Inferior parietal cortex (tissue), 1 donor: ENCODE measurements around the gene METAP2.

Experiments
- DNase-seq: peaks from one replicate; pipeline ENCODE4 v3.0.0-alpha.2; 2016; ENCODE audit errors: extremely low spot score

The METAP2 gene

DNA sequence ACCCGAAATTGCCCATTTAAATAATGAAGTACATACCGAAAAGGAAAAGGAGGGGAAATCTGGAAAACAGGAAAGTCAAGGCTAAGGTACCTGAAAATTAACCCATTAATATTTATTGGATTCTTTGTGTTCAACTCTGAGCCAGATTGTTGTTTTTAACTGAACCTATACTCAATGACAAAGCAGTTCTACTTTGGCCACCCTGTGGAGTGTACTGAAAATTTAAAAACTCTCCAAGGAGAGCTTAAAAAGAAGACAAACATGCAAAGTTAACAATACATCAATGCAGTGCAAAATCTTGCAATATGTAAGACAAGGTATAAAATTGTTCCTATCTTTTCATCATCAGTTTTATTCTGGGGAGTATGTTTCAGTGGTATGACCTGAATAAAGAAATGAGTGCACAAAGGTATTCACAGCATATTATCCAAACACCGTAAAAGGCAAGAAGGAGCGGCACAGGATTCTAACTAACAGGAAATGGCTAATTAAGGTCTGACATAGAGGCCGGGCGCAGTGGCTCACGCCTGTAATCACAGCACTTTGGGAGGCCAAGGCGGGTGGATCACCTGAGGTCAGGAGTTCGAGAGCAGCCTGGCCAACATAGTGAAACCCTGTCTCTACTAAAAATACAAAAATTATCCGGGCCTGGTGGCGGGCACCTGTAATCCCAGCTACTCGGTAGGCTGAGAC is 75.6 kb downstream of the METAP2 start:
- DNase-seq: no peak

DNA sequence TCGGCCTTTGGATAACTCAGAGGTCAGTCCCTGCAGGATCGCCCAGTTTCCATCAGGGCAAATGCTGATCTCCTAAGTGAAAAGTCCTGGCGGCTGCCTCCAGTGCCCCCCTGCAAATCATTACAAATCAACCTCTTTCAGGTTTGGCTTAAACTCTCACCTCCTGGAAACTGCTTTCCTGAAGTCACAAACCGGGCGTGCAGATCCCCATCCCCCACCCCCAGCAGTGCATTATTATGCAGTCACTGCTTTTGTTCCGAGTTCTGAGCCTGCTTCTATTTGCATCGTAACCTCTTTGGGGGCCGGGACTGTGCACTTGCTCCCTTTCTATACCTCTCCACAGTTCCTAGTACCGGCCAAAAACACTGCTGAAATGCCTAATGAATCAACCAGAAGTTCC is 77.4 kb downstream of the METAP2 start, which contains the start of gene USP44:
Gene USP44, minus strand, starts transcription at position 172 of the 400 bp plus-strand sequence. CDS start 17,220 bp downstream, outside the sequence.
- no peak for DNase-seq

DNA sequence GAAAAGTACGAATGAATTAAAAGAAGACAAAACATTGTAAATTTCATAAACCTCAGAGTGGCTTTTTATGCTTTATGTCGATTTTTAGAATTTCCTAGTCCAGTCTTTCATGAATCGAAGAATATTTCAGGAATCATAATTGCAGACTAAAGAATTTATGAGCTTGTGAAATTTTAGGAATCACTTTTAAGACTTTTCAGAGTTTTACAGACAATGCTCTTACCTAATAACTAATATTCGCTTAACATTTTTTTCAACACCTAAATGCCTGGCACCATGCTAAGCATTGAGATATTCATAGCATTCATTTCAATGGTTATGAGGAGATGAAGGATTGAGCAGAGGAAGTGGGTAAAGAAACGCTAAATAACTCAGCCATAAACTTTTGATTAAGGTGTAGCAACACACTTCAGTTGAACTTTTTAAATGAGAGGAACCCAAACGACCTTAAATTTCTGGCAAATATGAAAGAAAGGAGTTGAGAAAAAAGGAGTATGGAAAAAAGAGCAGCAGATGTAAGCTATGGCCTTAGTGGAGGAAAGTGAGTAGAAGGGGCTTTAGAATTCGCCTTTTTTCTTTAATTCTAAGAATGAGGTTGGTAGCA is 78.1 kb downstream of the METAP2 start:
- DNase-seq: no peak

DNA sequence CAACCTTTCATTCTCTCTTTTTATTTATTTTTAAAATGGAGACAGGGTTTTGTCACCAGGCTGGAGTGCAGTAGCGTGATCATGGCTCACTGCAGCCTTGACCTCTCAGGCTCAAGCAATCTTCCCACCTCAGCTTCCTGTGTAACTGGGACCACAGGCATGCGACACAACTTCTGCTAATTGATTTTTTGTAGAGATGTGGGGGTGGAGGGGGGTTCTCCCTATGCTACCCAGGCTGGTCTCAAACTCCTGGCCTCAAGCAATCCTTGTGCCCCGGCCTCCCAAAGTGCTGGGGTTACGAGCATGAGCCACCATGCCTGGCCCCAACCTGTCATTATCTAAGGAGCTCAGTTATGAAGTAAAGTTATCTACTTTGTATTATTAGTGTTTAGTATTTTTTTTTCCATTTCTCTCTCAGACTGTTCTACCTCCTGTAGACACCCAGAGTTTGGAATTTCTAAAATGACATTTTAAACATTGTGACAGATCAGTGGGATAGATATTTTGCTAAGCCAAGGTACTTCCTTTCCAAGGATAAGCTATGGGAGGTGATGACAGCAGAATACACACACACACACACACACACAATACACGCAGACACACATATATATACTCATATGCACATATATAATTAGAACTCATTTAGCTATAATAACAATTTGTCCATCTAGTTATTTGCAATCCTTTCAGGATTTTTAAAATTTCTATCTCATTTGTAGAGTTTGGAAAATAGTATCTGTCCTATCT is 79.4 kb downstream of the METAP2 start:
- DNase-seq: no peak

DNA sequence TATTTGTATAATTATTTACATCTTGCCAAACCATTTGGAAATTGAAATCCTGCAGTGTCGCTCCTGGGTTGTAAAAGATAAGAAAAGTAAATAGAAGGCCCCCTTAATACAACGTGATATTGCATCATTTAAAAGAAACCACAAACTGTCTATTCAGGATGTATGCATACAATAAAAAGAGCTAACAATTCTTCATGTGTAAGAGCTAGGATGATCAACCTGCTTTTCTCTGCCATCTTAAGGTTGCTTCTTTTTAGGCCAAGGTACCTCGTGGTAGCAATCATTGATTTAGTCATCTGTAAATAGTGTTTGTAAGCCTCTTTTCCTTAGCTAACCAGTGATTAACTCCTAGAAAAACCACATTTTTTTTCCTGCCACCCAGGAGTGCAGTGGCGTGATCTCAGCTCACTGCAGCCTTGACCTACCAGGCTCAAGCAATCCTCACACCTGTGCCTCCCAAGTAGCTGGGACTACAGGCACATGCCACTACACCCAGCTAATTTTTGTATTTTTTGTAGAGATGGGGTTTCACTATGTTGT is 80.7 kb downstream of the METAP2 start:
- DNase-seq: no peak

DNA sequence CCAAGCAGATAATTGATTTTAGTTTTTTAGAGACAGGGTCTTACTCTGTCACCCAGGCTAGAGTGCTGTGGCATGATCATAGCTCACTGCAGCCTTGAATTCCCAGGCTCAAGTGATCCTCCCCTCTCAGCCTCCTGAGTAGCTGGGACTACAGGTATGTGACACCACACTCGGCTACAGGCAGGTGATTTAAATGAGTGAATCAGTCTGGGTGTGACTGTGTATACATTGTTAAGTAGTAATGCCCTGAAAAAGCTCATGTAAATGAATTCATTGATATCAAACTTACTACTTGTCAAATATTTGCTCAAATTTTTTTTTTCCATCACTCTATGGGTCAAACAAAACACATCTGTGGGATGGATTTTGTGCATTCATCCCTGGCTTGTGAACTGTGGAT is 83.7 kb downstream of the METAP2 start:
- DNase-seq: no peak
